PC-9 (cell line): ENCODE measurements around the gene ASB5.

ENCODE experiments used
- CTCF ChIP-seq: fragments of 200-600 bp; sonication (generic); conservative IDR thresholded peaks from 2 replicates; pipeline ENCODE4 v1.6.1; 2017; ENCODE audit warnings: mixed run types, antibody characterized with exemption, mild to moderate bottlenecking, moderate library complexity
- EZH2 ChIP-seq: fragments of 200-600 bp; sonication (generic); IDR thresholded peaks from 2 replicates; pipeline ENCODE4 v1.8.0; 2017; ENCODE audit warnings: antibody characterized with exemption, low read depth

GRCh38 chr4:176242764-176243347 is 26.2 kb downstream of the ASB5 start:
- TF ChIP-seq CTCF, result no peak
- TF ChIP-seq EZH2, result no peak
